ENCODE data around the gene GDF7.

The GDF7 gene

DNA sequence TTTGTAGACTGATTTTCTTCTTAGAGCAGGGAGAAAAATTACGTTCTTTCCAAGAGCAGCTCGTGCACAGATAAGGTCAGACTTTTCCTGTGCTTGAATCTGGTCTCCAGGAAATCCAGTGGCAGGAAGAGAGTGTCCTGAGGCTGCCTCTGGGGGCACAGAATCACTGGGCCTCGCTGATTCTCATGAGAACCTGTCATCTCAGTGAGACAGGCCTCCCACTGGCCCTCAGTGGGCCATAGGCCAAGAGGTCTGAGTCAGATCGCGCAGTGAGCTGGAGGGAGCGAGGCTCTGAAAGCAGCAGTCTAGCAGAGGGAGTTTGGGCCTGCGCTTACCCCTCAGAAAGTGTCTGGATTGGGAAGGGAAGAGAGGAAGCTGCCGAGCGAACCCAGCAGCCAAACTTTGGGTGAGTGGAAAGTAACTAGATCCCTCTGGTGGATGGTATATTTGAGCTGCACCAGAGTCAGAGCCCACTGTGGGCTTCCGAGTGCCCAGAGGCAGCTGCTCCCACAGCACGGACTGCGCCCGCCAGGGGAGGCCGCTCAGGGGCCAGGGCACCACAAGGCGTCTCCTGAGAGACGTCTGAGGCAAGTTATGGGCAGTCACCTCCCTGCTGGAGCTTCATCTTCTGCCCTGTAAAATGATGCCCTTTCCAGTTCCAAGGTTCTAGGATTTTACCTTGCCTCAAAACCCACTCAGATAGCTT, 8.2 kb downstream of the GDF7 start:
- DNase-seq (ENCODE audit: low spot score), result peak; percentile 87

- no peak for DNase-seq (ENCODE audit: low spot score)
These were observed 8.9 kb downstream of the GDF7 start for GRCh38 chr2:20675701-20676352.

DNA sequence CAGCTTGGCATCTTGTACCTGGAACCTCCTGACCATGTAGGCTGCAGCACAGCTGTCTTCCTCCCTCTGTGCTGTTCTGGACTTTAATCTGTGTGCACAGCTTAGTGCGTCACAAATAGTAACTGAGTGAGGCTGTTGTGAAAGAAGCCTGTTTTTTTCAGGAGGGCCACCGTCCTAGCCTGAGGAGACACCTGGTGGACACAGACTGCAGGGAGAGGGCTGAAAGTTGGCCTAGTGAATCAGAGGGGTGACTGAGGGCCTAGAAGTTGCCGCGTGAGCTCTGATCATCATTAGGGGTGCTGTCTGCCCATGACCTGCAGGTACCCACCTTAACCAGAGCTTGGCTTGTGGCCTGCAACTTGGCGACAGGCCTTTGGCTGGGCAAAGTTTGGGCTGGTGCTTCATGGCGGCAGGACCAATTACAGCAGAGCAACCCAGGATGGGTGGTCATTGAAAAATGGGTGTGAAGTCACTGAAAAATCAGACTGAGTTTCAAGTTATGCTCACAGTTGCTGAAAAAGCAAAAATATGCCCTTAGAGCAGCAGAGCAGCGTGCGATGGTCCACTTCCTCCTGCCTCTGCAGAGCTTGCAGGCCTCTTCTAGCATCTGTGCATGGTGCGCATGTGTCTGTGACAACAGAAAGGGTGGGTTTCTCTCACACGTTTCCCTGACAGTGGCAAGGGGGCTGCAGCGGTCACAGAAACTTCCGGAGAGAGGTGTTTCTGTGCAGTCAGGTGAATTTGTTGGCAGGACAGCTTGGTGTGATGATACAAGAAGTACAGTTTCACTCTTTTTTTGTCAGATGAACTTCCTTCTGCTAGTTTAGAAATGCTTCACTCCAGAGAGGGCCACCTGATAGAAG, 9.6 kb downstream of the GDF7 start:
- no peak for DNase-seq (ENCODE audit: low spot score)

DNA sequence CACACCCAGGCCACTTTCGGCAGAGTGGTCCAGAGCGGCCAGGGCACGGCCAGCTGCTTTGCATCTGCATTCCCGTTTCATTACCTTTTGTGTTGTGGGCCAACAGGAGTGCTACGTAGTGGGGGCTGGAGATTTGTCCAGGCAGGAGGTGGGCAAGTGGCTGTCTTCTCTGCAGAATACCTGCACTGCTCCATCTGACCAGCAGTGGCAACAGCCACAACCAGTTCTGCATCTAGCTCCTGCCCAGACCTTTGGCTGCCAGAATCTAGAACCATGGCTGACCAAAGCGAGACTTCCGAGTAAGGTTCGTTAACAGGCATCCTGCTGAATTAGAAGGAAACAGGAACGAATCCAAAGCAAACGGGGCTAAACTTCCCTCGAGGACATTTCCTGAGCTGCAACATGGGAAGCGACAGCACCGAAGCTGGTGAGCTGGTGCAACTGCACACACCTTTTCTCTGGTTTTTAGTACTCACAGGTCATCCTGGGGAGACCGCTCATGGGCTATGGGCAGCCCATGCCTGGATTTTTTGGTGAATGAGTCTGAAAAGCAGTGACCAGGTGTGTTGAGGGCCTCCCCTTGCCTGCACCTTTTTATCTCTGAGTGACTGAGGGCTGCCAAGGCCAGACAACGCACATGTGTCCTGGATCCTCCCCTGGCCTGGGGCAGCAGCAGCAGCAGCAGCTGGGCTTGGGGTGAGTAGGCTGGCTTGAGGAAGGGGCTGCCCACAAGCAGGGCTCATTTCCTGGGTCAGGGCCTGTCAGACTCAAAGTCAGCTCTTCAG, 10.5 kb downstream of the GDF7 start:
- DNase-seq (ENCODE audit: low spot score), result no peak

DNA sequence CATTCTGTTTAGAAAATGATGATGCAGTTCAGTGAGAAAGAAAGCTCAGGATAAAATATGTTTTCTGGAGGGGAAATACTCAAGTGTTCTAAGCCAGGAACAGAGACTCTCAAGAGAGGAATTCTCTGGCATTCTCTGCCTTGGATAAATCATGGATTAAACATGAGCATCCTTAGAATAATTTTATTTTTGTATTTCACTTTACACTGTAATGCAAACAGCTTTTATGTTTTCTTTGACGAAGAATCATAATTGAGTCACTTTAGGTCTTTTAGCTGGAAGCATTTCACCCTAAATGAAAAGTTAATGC, 11.1 kb downstream of the GDF7 start:
- no peak for DNase-seq (ENCODE audit: low spot score)

- DNase-seq (ENCODE audit: low spot score), result no peak
These were observed 11.8 kb downstream of the GDF7 start for GRCh38 chr2:20678780-20679179.

DNA sequence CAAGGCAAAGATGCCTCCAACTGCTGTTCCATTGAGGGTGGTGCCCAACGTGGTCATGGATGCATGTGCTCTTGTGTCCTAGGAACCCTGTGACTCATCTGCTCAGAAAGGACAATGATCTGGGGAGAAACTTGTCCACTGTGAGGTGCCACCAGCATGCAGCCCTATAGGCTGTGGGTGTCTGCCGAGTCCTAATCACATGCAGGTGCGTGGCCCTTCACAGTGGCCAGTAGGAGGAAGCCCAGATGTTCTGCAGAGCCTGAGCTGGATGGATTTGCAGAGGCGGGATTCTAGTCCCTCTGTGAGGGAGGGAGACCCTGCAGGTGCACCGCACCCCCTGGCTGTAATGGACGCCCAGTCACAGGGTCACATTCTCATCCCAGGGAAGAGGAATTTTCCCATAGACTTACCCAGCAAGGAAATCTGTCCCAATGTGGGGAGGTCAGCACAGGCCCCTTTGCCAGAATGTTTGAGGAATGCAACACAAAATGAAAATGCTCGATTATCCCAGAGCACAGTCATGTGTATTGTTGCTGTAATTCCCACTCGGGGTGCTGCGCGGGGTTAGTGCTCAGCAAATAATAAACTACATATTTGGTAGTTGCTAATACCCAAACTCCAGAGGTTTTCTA, 13.9 kb downstream of the GDF7 start:
- DNase-seq (ENCODE audit: low spot score), result no peak

GRCh38 chr2:20682167-20682920, 15.4 kb downstream of the GDF7 start:
- no peak for DNase-seq (ENCODE audit: low spot score)

DNA sequence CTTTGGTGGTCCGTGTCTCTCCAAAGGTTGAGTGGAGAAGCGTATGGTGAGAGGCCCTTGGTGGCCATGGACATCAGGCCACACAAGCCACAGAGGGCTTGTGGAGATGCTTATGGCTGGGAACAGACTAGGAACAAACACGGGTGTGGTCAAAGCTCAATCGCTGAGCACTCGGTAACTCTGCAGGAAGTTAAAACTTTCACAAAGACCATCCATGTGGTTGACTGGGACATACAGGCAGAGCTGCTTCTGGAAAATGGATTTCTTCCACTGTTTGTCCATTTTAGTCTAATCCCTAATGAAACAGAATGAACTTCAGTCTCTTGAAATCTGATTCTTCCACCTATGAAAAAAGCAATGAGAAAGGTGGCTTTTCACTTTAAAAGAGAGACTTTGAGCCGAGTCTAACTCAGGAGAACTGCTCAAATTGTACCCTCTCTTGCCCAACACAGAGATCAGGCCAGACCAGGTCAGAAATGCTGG, 17.7 kb downstream of the GDF7 start:
- no peak for DNase-seq (ENCODE audit: low spot score)

GRCh38 chr2:20687260-20687832, 20.4 kb downstream of the GDF7 start:
- no peak for DNase-seq (ENCODE audit: low spot score)

GRCh38 chr2:20689428-20690264, 22.7 kb downstream of the GDF7 start:
- no peak for DNase-seq (ENCODE audit: low spot score)

DNA sequence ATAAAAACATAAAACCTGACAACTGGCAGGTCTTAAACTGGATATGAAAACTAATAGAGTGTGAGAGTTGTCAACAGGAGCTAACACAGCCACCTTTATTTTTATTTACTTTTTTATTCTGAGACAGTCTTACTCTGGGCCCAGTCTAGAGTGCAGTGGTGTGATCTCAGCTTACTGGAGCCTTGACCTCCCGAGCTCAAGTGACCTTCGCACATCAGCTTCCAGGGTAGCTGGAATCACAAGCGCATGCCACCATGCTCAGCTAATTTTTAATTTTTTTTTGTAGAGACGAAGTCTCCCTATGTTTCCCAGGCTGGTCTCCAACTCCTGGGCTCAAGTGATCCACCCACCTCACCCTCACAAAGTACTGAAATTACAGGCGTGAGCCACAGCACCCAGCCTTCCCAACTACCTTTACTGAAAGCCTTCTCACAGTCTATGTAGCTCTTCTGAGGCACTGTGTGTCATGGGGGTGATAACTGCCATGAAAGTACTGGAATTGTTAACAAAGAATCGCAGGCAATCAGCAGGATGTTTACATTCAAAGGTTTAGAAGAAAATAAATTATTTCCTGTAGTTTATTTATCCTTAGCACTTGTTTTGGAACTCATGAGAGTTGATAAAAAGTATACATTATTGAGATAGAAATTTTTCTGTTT, 24.3 kb downstream of the GDF7 start:
- no peak for DNase-seq (ENCODE audit: low spot score)

DNA sequence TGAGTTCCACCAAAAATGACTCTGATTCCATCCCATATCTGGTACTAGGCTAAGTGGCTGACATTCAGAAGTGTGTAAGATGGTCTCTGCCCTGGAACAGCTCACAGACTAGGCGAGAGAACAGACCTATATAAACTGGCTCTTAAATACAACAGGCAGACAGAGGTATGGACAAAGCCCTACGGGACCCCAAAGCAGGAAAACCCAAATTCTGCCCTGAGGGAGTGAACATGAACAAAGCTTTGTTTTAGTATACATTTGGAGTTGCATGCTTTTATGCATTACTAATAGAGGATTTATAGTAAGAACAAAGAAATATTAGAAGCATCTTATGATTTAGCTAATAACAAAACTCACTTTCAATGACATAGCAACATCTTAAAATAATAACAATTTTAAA, 25.1 kb downstream of the GDF7 start:
- no peak for DNase-seq (ENCODE audit: low spot score)

DNA sequence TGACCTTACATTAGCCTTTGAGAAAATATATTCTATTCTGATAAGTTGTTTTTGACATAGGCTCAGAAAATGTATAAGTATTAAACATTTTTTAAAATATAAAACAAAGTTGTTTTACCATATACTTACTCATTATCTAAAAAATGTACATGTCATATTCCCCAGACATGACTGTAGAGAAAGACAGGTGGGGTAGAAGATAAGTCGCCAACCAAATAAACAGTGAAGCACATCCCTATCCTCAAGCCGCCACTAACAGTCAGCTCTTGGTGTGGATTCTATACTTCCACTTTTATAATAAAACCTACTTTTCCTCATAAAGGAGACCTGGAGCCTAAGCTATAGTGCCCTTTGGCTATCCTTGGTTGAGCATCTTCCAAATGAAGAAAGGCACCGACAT, 26.4 kb downstream of the GDF7 start:
- DNase-seq (ENCODE audit: low spot score), result no peak

GRCh38 chr2:20696366-20696765, 29.4 kb downstream of the GDF7 start:
- no peak for DNase-seq (ENCODE audit: low spot score)

- DNase-seq (ENCODE audit: low spot score), result no peak
These were observed 30.5 kb downstream of the GDF7 start for GRCh38 chr2:20697322-20697934.

- peak; percentile 39 for DNase-seq (ENCODE audit: low spot score)
These were observed 32.1 kb downstream of the GDF7 start for GRCh38 chr2:20698916-20699613.

GRCh38 chr2:20702563-20702962, 35.6 kb downstream of the GDF7 start:
- no peak for DNase-seq (ENCODE audit: low spot score)

Measured in kidney capillary endothelial cell (primary cell).